Activated T-helper 1 cell treated with Interleukin-2 at 50 U/mL for 16 hours (primary cell): ENCODE data around the gene DNAJC10.
"Not testable (repeated sequence)": the region's sequence is repeated elsewhere in the genome, so short reads cannot be mapped to it uniquely, and the experiment has no call there.

ENCODE experiments used
- DNase-seq: peaks from one replicate; pipeline ENCODE4 v3.0.0-alpha.2; 2020; ENCODE audit warnings: low read depth

DNAJC10 gene

GRCh38 chr2:182726473-182726872, 10.4 kb downstream of the DNAJC10 start:
- DNase-seq, result no peak

- no peak for DNase-seq
These were observed 12.0 kb downstream of the DNAJC10 start for GRCh38 chr2:182728014-182728413.

- no peak for DNase-seq
These were observed 13.8 kb downstream of the DNAJC10 start for GRCh38 chr2:182729710-182730339.

GRCh38 chr2:182730486-182730885, 14.4 kb downstream of the DNAJC10 start:
- DNase-seq, result no peak

- DNase-seq, result no peak
These were observed 16.7 kb downstream of the DNAJC10 start for GRCh38 chr2:182732736-182733135.

GRCh38 chr2:182733572-182733971, 17.5 kb downstream of the DNAJC10 start:
- no peak for DNase-seq

- not testable (repeated sequence) for DNase-seq
These were observed 20.8 kb downstream of the DNAJC10 start for GRCh38 chr2:182736856-182737255.

- DNase-seq, result no peak
These were observed 24.6 kb downstream of the DNAJC10 start for GRCh38 chr2:182740701-182741100.

- DNase-seq, result no peak
These were observed 25.6 kb downstream of the DNAJC10 start for GRCh38 chr2:182741620-182742019.

GRCh38 chr2:182744490-182744889, 28.4 kb downstream of the DNAJC10 start:
- no peak for DNase-seq

GRCh38 chr2:182745061-182745460, 29.0 kb downstream of the DNAJC10 start:
- no peak for DNase-seq

GRCh38 chr2:182745894-182746293, 29.8 kb downstream of the DNAJC10 start:
- DNase-seq, result not testable (repeated sequence)

- no peak for DNase-seq
These were observed 38.2 kb downstream of the DNAJC10 start for GRCh38 chr2:182754231-182754630.

GRCh38 chr2:182758379-182758778, 42.3 kb downstream of the DNAJC10 start:
- DNase-seq, result no peak

- no peak for DNase-seq
These were observed 45.8 kb downstream of the DNAJC10 start for GRCh38 chr2:182761903-182762302.

GRCh38 chr2:182763311-182763912, 47.4 kb downstream of the DNAJC10 start:
- DNase-seq, result no peak

- DNase-seq, result no peak
These were observed 50.6 kb downstream of the DNAJC10 start for GRCh38 chr2:182766626-182767025.

GRCh38 chr2:182767578-182767977, 51.5 kb downstream of the DNAJC10 start:
- no peak for DNase-seq

- DNase-seq, result not testable (repeated sequence)
These were observed 52.9 kb downstream of the DNAJC10 start for GRCh38 chr2:182768950-182769349.

- no peak for DNase-seq
These were observed 63.3 kb downstream of the DNAJC10 start for GRCh38 chr2:182779323-182779722.

- DNase-seq, result not testable (repeated sequence)
These were observed 65.0 kb downstream of the DNAJC10 start for GRCh38 chr2:182781099-182781498.

GRCh38 chr2:182782686-182783085, 66.6 kb downstream of the DNAJC10 start:
- DNase-seq, result not testable (repeated sequence)

- no peak for DNase-seq
These were observed 68.1 kb downstream of the DNAJC10 start for GRCh38 chr2:182784058-182784706.
